HG03045 (cell line): ENCODE measurements around the gene PLGLB1.
"Not testable (repeated sequence)": the region's sequence is repeated elsewhere in the genome, so short reads cannot be mapped to it uniquely, and the experiment has no call there.

Experiments used
- ATAC-seq: cut with Tn5 transposase; IDR thresholded peaks from one replicate; pipeline ENCODE4 v1.9.1; 2021; ENCODE audit warnings: mild to moderate bottlenecking, moderate library complexity; ENCODE audit not compliant: unreplicated experiment

The PLGLB1 gene

DNA sequence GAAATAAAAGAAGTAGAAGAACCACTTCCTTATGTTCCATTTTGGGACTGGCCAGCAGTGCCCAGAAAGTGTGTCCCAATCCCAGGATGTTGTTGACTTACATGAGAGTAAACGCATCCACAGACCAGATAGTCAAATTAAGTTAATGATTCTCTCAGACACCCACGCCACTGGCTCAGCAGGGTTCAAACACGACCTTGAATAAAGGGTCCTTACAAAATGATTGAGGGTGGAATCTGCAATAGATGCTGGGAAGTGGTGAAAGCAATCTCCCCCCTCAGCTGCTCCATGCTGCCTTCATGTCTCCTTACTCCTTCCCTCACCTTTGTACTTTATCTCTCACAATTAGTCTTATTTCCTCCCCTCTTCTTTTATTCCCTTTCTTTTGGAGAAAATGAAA is at the start of gene PLGLB1:
Gene PLGLB1 (minus strand): TSS at position 101 of the 400 bp plus-strand sequence. CDS start 61 bp downstream, at position 40.
- not testable (repeated sequence) for ATAC-seq

DNA sequence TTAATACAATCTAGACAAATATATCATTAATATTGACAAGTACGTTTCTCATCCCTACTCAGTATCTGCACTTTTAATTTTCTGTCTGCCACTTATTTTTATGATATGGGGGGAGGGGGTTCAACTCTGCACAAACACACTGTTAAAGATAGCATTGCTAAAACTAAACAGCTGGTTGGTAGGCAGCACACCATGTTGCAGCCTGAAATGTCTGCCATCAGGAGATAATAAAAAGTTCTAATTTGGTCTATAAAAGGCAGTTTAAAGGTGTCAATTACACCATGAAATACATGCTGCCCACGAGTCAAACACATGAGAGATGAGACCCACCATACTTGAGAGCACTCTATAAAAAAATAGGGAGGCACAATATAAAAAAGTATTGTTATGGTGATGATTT is 42.7 kb upstream of the PLGLB1 start:
- not testable (repeated sequence) for ATAC-seq

GRCh38 chr2:87063431-87063830 is 41.8 kb upstream of the PLGLB1 start:
- not testable (repeated sequence) for ATAC-seq

- not testable (repeated sequence) for ATAC-seq
Measured at GRCh38 chr2:87061519-87061918, 39.9 kb upstream of the PLGLB1 start.

DNA sequence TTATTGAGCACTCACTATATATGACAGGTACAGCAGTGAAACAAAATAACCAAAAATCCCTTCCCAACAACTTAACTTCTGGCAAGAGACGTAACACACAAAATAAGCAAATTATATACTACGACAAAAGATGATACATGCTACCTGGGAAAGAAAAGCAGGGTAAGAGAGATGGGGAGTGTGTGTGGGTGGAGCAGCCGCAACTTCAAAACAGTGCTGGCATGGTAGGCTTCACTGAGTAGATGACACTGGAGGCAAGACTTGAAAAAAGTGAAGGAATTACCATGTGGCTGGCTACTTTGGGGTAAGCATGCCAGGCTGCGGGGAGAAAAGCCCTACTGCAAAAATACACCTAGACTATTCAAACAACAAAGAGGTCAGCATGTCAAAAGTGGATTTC is 36.0 kb upstream of the PLGLB1 start:
- ATAC-seq = not testable (repeated sequence)

- not testable (repeated sequence) for ATAC-seq
Measured at GRCh38 chr2:87056843-87057242, 35.2 kb upstream of the PLGLB1 start.

- ATAC-seq = not testable (repeated sequence)
Measured at GRCh38 chr2:87056435-87056834, 34.8 kb upstream of the PLGLB1 start.

DNA sequence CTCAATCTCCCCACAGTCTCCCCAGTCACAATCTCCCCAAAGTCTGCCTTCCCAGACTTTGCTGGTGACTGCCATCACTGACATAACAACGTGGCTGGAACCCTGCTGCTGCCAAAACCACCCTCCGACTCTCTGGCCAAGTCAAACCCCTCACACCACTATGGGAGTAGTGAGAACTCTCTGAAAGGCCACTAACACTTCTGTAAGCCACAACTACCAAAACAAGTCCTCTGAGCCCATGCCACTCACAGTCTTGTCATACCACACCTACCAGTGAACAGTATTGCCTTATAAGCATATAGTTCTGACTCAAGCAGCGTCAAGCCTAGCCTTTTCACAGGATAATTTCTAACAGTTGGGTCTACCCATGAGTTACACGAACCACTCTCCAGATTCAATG is 32.7 kb upstream of the PLGLB1 start:
- ATAC-seq = not testable (repeated sequence)

- not testable (repeated sequence) for ATAC-seq
Measured at GRCh38 chr2:87041321-87041978, 19.8 kb upstream of the PLGLB1 start.

GRCh38 chr2:87028607-87029006 is 7.0 kb upstream of the PLGLB1 start:
- ATAC-seq = not testable (repeated sequence)

DNA sequence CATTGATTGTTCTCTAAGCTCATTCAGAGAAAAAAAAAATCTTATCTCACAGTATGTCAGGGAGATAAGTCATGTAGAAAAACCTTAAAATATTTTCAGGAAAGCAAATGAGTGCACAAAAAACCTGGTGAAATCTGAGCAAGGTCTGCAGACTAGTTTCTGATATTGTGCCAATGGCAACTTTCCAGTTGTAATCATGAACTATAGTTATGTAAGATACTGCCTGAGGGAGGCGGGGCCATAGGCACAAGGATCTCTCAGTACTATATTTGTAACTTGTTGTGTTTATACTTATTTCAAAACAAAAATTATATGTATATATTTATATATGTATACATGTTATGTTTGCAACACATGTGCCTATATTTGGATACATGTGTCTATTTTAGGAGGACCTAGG is 5.2 kb upstream of the PLGLB1 start:
- not testable (repeated sequence) for ATAC-seq

GRCh38 chr2:87025927-87026326 is 4.3 kb upstream of the PLGLB1 start:
- ATAC-seq = not testable (repeated sequence)

- not testable (repeated sequence) for ATAC-seq
Measured at GRCh38 chr2:87023988-87024615, 2.5 kb upstream of the PLGLB1 start.

DNA sequence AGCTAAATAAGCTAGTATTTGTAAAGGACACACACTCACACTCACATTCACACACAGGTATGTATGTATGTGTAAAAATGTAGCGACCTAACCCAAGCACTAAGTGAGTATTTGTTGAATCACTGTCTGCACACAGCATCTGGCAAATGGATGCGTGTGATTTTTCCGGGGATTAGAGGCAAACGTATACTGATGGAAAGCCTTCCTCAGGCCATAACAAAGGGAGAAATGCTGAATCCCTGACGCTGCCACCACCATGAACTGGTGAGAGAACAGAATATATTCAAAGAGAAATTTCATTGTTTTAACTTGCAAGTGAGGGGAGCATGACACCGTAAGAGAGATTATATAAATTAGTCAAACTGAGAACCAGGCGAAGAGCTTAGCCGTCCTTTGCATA is 601 bp downstream of the PLGLB1 start:
- ATAC-seq = not testable (repeated sequence)

GRCh38 chr2:87019053-87019452 is 2.6 kb downstream of the PLGLB1 start:
- ATAC-seq = not testable (repeated sequence)

DNA sequence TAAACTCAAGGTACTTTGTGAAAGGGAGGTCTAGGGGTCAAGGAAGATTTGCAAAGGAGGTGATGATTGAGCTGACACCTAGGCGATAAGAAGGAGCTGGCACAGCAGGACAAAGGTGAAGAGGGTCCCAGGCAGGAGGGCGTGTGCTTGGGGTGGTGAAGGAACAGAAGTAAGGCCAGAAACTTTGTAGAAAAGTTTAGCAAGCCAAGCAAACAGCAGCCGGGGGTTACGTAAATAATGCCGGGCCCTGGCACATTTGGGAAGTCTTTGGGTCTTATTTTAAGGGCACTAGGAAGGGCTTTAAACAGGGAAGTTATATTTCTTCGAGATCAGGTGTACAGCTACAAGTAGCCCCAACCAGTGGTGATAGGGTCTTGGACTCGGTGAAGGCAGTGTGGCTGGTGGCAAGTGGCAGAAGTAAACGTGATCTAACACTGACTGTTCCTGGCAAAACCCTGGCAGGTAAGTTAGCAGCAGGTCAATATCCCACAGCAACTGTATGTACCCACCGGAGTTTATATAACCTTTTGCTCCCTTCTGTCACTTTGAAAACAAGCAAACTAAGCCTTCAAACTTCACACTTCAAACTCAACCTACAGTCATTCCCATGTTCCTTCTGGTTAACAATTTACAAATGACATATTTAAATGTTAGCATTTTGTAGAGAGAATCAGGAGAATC is 7.0 kb downstream of the PLGLB1 start:
- not testable (repeated sequence) for ATAC-seq

DNA sequence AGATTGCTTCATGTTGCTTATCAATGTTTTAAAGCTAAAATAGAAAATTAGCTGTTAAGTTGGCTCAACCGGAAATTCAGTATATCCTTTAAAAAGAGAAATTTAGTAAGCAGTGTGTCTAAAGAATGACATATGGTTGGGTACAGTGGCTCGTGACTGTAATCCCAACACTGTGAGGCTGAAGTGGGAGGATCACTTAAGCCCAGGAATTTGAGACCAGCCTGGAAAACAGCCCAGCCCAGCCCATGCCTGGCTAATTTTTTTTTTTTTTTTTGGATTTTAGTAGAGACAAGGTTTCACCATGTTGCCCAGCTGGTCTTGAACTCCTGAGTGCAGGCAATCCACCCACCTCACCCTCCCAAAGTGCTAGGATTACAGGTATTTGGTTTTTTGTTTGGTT is 17.2 kb downstream of the PLGLB1 start:
- ATAC-seq = not testable (repeated sequence)
